Liver (tissue), 9 donors: ENCODE results near the gene TSN. TPM values are rescaled to one million over a fixed set of nuclear protein-coding genes. Genes with fewer than 3 reads are reported as not detected.

Experiments used
- DNase-seq: peaks from one replicate; pipeline ENCODE4 v3.0.0-alpha.2; 2017; ENCODE audit warnings: low spot score
- H3K27ac ChIP-seq, 2 donors: one replicate each; pipeline ENCODE4 v1.7.0; 2013; ENCODE audit warnings: inconsistent platforms in 2 of 2, low read length in 2 of 2, control low read depth in 1 of 2, low read depth in 1 of 2, mild to moderate bottlenecking in 1 of 2
- H3K27me3 ChIP-seq, 4 donors: one replicate each; pipeline versions ENCODE4 v1.6.1 to v1.7.0; 2013; ENCODE audit warnings: low read length in 3 of 4, inconsistent platforms in 1 of 4, mild to moderate bottlenecking in 1 of 4, moderate library complexity in 1 of 4; ENCODE audit not compliant: control insufficient read depth in 4 of 4, insufficient read depth in 4 of 4
- H3K36me3 ChIP-seq, 4 donors: one replicate each; pipeline versions ENCODE4 v1.6.1 to v1.7.0; 2013; ENCODE audit warnings: low read length in 3 of 4, mild to moderate bottlenecking in 3 of 4, low read depth in 1 of 4, moderate library complexity in 1 of 4; ENCODE audit not compliant: control insufficient read depth in 4 of 4, insufficient read depth in 3 of 4
- H3K4me1 ChIP-seq, 4 donors: one replicate each; pipeline versions ENCODE4 v1.6.1 to v1.7.0; 2013; ENCODE audit warnings: low read length in 3 of 4, mild to moderate bottlenecking in 3 of 4, moderate library complexity in 1 of 4; ENCODE audit not compliant: control insufficient read depth in 4 of 4, insufficient read depth in 4 of 4
- H3K4me3 ChIP-seq, 3 donors: one replicate each; pipeline versions ENCODE4 v1.6.1 to v1.7.0; 2013; ENCODE audit warnings: low read length in 3 of 3, control low read depth in 1 of 3, low read depth in 1 of 3, mild to moderate bottlenecking in 1 of 3
- H3K9ac ChIP-seq, 2 donors: one replicate each; pipeline ENCODE4 v1.7.0; 2013; ENCODE audit warnings: low read length in 2 of 2, mild to moderate bottlenecking in 2 of 2, moderate library complexity in 2 of 2, control low read depth in 1 of 2, low read depth in 1 of 2
- H3K9me3 ChIP-seq, 4 donors: one replicate each; pipeline versions ENCODE4 v1.6.1 to v1.7.0; 2013; ENCODE audit warnings: low read length in 3 of 4; ENCODE audit not compliant: control insufficient read depth in 4 of 4
- EGR1 ChIP-seq, 2 donors: IDR thresholded peaks; 2 replicates each; pipeline ENCODE4 v1.6.1; 2016 to 2018; ENCODE audit warnings: antibody characterized with exemption in 2 of 2, low read depth in 2 of 2
- FOXA1 ChIP-seq: IDR thresholded peaks from 2 replicates; pipeline ENCODE4 v1.6.1; 2016; ENCODE audit warnings: antibody characterized with exemption
- FOXA2 ChIP-seq: IDR thresholded peaks from 2 replicates; pipeline ENCODE4 v1.6.1; 2016; ENCODE audit warnings: antibody characterized with exemption
- GABPA ChIP-seq, 2 donors: IDR thresholded peaks in 1 of 2; conservative IDR thresholded peaks in 1 of 2; 2 replicates each; pipeline ENCODE4 v1.6.1; 2016; ENCODE audit warnings: antibody characterized with exemption in 2 of 2, mild to moderate bottlenecking in 1 of 2, moderate library complexity in 1 of 2
- JUND ChIP-seq, 2 donors: IDR thresholded peaks; 2 replicates each; pipeline ENCODE4 v1.6.1; 2016; ENCODE audit warnings: antibody characterized with exemption in 2 of 2
- RAD21 ChIP-seq, 2 donors: IDR thresholded peaks; 2 replicates each; pipeline ENCODE4 v1.6.1; 2016; ENCODE audit warnings: antibody characterized with exemption in 2 of 2, mild to moderate bottlenecking in 2 of 2
- RXRA ChIP-seq, 2 donors: IDR thresholded peaks; 2 replicates each; pipeline ENCODE4 v1.6.1; 2017 to 2018; ENCODE audit warnings: antibody characterized with exemption in 2 of 2, mild to moderate bottlenecking in 1 of 2
- WGBS: extraction: QIAGEN DNeasy Blood & Tissue Kit; methylation state at CpG from one replicate; pipeline ENCODE4 v1.1.7; 2013; 5-methylcytosine and 5-hydroxymethylcytosine counted together
- polyA plus RNA-seq, 2 donors: library from polyadenylated mRNA; stranded (reverse) in 1 of 2; unstranded in 1 of 2; fragments of 200-250 nt in 1 of 2; fragments of >200 nt in 1 of 2; fragmentation: Nextera tagmentation in 1 of 2; extraction: Ambion mirVana in 1 of 2; gene quantifications; one replicate each; pipeline versions ENCODE4 v1.2.1 to v1.2.3, GENCODE V29; 2013 to 2015
- total RNA-seq, 2 donors: library from RNA; depleted of rRNA; stranded (reverse); fragments of >200 nt; gene quantifications; one replicate each; pipeline ENCODE4 v1.2.3, GENCODE V29; 2014
- TF ChIP-seq, protein P1 (sequence below): IDR thresholded peaks from 2 replicates; pipeline ENCODE4 v1.6.1; 2016; ENCODE audit warnings: antibody characterized with exemption
- TF ChIP-seq, protein P2 (sequence below): IDR thresholded peaks from 2 replicates; pipeline ENCODE4 v1.6.1; 2016; ENCODE audit warnings: antibody characterized with exemption
- TF ChIP-seq, protein P3 (sequence below): IDR thresholded peaks from 2 replicates; pipeline ENCODE4 v1.6.1; 2016; ENCODE audit warnings: antibody characterized with exemption, mild to moderate bottlenecking
- TF ChIP-seq, protein P4 (sequence below): IDR thresholded peaks from 2 replicates; pipeline ENCODE4 v1.6.1; 2016; ENCODE audit warnings: antibody characterized with exemption
- donor health status: healthy.
- donor health status: healthy.
- donor health status: healthy.
- donor health status: healthy.
- donor health status: healthy.

Gene TSN
- total and polyA plus RNA-seq, 4 donors: 17.0 to 30.6 (median 17.7) TPM

- TF ChIP-seq, protein P1, sequence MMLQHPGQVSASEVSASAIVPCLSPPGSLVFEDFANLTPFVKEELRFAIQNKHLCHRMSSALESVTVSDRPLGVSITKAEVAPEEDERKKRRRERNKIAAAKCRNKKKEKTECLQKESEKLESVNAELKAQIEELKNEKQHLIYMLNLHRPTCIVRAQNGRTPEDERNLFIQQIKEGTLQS: no peak
Observed at GRCh38 chr2:121778741-121779487, 23.5 kb downstream of the TSN start (continued).

GRCh38 chr2:121783180-121783579 lies 27.7 kb downstream of the TSN start:
- no peak overlapping the region for H3K27ac ChIP-seq
- TF ChIP-seq, protein P2, sequence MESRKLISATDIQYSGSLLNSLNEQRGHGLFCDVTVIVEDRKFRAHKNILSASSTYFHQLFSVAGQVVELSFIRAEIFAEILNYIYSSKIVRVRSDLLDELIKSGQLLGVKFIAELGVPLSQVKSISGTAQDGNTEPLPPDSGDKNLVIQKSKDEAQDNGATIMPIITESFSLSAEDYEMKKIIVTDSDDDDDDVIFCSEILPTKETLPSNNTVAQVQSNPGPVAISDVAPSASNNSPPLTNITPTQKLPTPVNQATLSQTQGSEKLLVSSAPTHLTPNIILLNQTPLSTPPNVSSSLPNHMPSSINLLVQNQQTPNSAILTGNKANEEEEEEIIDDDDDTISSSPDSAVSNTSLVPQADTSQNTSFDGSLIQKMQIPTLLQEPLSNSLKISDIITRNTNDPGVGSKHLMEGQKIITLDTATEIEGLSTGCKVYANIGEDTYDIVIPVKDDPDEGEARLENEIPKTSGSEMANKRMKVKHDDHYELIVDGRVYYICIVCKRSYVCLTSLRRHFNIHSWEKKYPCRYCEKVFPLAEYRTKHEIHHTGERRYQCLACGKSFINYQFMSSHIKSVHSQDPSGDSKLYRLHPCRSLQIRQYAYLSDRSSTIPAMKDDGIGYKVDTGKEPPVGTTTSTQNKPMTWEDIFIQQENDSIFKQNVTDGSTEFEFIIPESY: no peak
- TF ChIP-seq GABPA (IDR thresholded peaks at IDR 0.05 in 1 of 2, conservative IDR thresholded peaks at IDR 0.05 in 1 of 2) (no peak), RAD21 (IDR thresholded peaks at IDR 0.05) (no peak), FOXA2 (no peak), FOXA1 (no peak), RXRA (IDR thresholded peaks at IDR 0.05) (no peak)
- TF ChIP-seq, protein P3, sequence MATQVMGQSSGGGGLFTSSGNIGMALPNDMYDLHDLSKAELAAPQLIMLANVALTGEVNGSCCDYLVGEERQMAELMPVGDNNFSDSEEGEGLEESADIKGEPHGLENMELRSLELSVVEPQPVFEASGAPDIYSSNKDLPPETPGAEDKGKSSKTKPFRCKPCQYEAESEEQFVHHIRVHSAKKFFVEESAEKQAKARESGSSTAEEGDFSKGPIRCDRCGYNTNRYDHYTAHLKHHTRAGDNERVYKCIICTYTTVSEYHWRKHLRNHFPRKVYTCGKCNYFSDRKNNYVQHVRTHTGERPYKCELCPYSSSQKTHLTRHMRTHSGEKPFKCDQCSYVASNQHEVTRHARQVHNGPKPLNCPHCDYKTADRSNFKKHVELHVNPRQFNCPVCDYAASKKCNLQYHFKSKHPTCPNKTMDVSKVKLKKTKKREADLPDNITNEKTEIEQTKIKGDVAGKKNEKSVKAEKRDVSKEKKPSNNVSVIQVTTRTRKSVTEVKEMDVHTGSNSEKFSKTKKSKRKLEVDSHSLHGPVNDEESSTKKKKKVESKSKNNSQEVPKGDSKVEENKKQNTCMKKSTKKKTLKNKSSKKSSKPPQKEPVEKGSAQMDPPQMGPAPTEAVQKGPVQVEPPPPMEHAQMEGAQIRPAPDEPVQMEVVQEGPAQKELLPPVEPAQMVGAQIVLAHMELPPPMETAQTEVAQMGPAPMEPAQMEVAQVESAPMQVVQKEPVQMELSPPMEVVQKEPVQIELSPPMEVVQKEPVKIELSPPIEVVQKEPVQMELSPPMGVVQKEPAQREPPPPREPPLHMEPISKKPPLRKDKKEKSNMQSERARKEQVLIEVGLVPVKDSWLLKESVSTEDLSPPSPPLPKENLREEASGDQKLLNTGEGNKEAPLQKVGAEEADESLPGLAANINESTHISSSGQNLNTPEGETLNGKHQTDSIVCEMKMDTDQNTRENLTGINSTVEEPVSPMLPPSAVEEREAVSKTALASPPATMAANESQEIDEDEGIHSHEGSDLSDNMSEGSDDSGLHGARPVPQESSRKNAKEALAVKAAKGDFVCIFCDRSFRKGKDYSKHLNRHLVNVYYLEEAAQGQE: no peak
- TF ChIP-seq, protein P1: no peak
- TF ChIP-seq, protein P4, sequence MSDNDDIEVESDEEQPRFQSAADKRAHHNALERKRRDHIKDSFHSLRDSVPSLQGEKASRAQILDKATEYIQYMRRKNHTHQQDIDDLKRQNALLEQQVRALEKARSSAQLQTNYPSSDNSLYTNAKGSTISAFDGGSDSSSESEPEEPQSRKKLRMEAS: no peak
- H3K4me1 ChIP-seq: no peaks in the 10 kb centered on the region
- peaks cover 0 to 5% (median 2%) of the 10 kb centered on the region in 4 donors for H3K27me3 ChIP-seq
- no peaks in the 10 kb centered on the region for H3K36me3 ChIP-seq
- 49% methylated on average over 2 of the region's 2 CpGs for WGBS
- H3K9me3 ChIP-seq: peaks cover 0 to under 1% (median 0%) of the 10 kb centered on the region in 4 donors
- H3K4me3 ChIP-seq: no peak overlapping the region
- no peak overlapping the region for H3K9ac ChIP-seq
- DNase-seq: no peak

GRCh38 chr2:121788685-121789084 lies 33.2 kb downstream of the TSN start:
- no peak overlapping the region for H3K9ac ChIP-seq
- no peak overlapping the region for H3K27ac ChIP-seq
- WGBS: 97% methylated on average over 1 of the region's 1 CpG
- H3K36me3 ChIP-seq: no peaks in the 10 kb centered on the region
- H3K9me3 ChIP-seq: peaks cover 0 to 10% (median 6%) of the 10 kb centered on the region in 4 donors
- H3K4me1 ChIP-seq: no peaks in the 10 kb centered on the region
- peaks cover 0 to 5% (median 2%) of the 10 kb centered on the region in 4 donors for H3K27me3 ChIP-seq
- DNase-seq: no peak
- H3K4me3 ChIP-seq: no peak overlapping the region
- TF ChIP-seq EGR1 (IDR thresholded peaks at IDR 0.05; ENCODE audit: low read depth in 2 of 2) (no peak), JUND (IDR thresholded peaks at IDR 0.05) (no peak)
- TF ChIP-seq, protein P1: no peak
